Prostate gland (tissue), 2 donors: ENCODE results near the gene NPEPPS. TPM values are rescaled to one million over a fixed set of nuclear protein-coding genes. Genes with fewer than 3 reads are reported as not detected.

Experiments used
- DNase-seq: peaks from one replicate; pipeline ENCODE4 v3.0.0-alpha.2; 2019; ENCODE audit warnings: low spot score
- H3K27ac ChIP-seq, 2 donors: fragments of 200-600 bp; sonication (generic); 2 replicates each; pipeline ENCODE4 v1.5.1; 2017 to 2019
- H3K27me3 ChIP-seq: fragments of 200-600 bp; sonication (generic); replicated peaks from 2 replicates; pipeline ENCODE4 v1.5.1; 2019; ENCODE audit not compliant: insufficient read depth
- H3K36me3 ChIP-seq, 2 donors: fragments of 200-600 bp; sonication (generic); 1 replicate in 1 of 2; 2 replicates in 1 of 2; pipeline versions ENCODE4 v1.5.1 to v1.8.1; 2017 to 2019
- H3K4me1 ChIP-seq: fragments of 200-600 bp; sonication (generic); replicated peaks from 2 replicates; pipeline ENCODE4 v1.5.1; 2019
- H3K4me3 ChIP-seq, 2 donors: fragments of 200-600 bp; sonication (generic); 2 replicates each; pipeline ENCODE4 v1.5.1; 2017 to 2019
- H3K9me3 ChIP-seq: fragments of 200-600 bp; sonication (generic); 2 replicates; pipeline ENCODE4 v1.5.1; 2017
- POLR2A ChIP-seq: fragments of 450-650 bp; IDR thresholded peaks from one replicate; pipeline ENCODE4 v1.6.1; 2016; ENCODE audit warnings: antibody characterized with exemption, mild to moderate bottlenecking
- POLR2AphosphoS5 ChIP-seq: sonication (generic); formaldehyde crosslinking; IDR thresholded peaks from one replicate; pipeline ENCODE4 v1.6.1; 2017; ENCODE audit warnings: antibody characterized with exemption
- WGBS: methylation state at CpG from one replicate; pipeline ENCODE4 v1.1.5; 2018; 5-methylcytosine and 5-hydroxymethylcytosine counted together
- intact Hi-C: fragments of 100-400 bp; cut with DNase I; formaldehyde crosslinking; loops from one replicate; pipeline ENCODE4 v1.14.2; 2022
- total RNA-seq, 2 donors: library from RNA; depleted of rRNA; stranded (reverse); fragments of >200 nt; gene quantifications; one replicate each; pipeline ENCODE4 v1.1.0, GENCODE V29; 2016
- TF ChIP-seq, protein P1 (sequence below), 4 experiments: fragments of 200-600 bp in 2 of 4; fragments of 450-650 bp in 2 of 4; sonication (generic) in 2 of 4; IDR thresholded peaks; 1 replicate in 3 of 4; 2 replicates in 1 of 4; pipeline ENCODE4 v1.5.1; 2016 to 2019; ENCODE audit warnings: antibody characterized with exemption in 4 of 4, mild to moderate bottlenecking in 2 of 4, moderate library complexity in 2 of 4

The NPEPPS gene
- total RNA-seq, 2 donors from 2014 or later: 67.1 to 70.4 TPM

DNA sequence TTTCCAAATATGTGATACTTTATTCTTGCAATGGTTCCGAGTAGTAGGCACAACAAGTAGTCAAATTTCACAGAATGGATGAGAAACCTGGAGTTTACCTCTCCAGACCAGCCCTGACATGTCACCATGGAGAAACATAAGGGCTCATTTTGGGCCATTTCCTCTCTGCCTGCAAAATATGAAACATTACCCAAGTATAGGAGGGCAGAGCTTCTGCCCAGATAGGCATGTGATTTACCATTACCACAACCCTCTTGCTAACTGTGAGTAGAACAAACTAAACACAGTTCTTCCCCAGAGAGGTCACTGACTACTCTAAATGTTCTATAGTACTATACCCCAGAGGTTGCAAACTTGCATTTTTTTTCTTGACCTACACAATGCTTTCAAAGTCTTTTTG, 103.1 kb downstream of the NPEPPS start:
- WGBS: 82% methylated on average over 1 of the region's 1 CpG
- H3K9me3 ChIP-seq: no peaks in the 10 kb centered on the region
- no peak overlapping the region for H3K27ac ChIP-seq
- no peaks in the 10 kb centered on the region for H3K27me3 ChIP-seq
- intact Hi-C loops: no loop called here
- H3K36me3 ChIP-seq: no peaks in the 10 kb centered on the region
- no peak overlapping the region for H3K4me3 ChIP-seq
- DNase-seq: no peak
- H3K4me1 ChIP-seq: no peaks in the 10 kb centered on the region
- no peak for TF ChIP-seq POLR2AphosphoS5
- TF ChIP-seq, protein P1, sequence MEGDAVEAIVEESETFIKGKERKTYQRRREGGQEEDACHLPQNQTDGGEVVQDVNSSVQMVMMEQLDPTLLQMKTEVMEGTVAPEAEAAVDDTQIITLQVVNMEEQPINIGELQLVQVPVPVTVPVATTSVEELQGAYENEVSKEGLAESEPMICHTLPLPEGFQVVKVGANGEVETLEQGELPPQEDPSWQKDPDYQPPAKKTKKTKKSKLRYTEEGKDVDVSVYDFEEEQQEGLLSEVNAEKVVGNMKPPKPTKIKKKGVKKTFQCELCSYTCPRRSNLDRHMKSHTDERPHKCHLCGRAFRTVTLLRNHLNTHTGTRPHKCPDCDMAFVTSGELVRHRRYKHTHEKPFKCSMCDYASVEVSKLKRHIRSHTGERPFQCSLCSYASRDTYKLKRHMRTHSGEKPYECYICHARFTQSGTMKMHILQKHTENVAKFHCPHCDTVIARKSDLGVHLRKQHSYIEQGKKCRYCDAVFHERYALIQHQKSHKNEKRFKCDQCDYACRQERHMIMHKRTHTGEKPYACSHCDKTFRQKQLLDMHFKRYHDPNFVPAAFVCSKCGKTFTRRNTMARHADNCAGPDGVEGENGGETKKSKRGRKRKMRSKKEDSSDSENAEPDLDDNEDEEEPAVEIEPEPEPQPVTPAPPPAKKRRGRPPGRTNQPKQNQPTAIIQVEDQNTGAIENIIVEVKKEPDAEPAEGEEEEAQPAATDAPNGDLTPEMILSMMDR (IDR thresholded peaks at IDR 0.05): no peak
- TF ChIP-seq POLR2A: no peak

DNA sequence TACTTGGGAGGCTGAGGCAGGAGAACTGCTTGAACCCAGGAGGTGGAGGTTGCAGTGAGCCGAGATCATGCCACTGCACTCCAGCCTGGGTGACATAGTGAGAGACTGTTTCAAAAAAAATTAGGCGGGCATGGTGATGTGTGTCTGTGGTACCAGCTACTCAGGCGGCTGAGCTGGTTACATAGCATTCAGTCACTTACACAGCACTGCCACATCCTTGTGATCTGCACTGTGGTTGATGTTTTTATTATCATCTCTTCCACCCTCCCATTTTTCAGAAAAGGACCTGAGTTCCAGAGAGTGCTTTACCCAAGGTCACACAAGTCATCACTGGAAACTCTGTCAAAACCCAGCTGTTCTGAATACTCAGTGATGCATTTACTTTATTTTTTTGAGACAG, 104.0 kb downstream of the NPEPPS start:
- DNase-seq: no peak
- H3K27ac ChIP-seq: no peak overlapping the region
- H3K4me3 ChIP-seq: no peak overlapping the region
- no peak for TF ChIP-seq POLR2AphosphoS5
- TF ChIP-seq POLR2A: no peak
- TF ChIP-seq, protein P1 (IDR thresholded peaks at IDR 0.05): no peak
- H3K36me3 ChIP-seq: no peaks in the 10 kb centered on the region
- 99% methylated on average over 3 of the region's 3 CpGs for WGBS
- no peaks in the 10 kb centered on the region for H3K27me3 ChIP-seq
- H3K4me1 ChIP-seq: no peaks in the 10 kb centered on the region
- intact Hi-C loops: no loop called here
- H3K9me3 ChIP-seq: no peaks in the 10 kb centered on the region

DNA sequence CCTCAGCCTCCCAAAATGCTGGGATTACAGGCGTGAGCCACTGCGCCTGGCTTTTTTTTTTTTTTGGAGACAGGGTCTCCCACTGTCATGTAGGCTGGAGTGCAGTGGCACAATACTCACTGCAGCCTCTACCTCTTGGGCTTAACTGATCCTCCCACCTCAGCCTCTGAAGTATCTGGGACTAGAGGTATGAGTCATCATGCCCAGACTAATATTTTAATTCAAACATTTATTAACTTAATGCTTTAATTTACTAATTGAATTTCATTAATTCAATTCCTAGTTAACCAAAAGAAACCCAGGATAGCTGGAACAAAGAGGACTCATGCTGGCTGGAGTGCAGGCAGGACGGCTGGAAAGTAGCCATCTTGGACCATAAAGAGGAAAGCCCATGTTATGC, 104.8 kb downstream of the NPEPPS start:
- Histone ChIP-seq H3K9me3 (no peaks in the 10 kb centered on the region), H3K4me3 (no peak overlapping the region), H3K27ac (no peak overlapping the region), H3K36me3 (no peaks in the 10 kb centered on the region), H3K4me1 (no peaks in the 10 kb centered on the region), H3K27me3 (no peaks in the 10 kb centered on the region)
- WGBS: 96% methylated on average over 3 of the region's 3 CpGs
- no peak for DNase-seq
- no peak for TF ChIP-seq POLR2AphosphoS5
- TF ChIP-seq POLR2A: no peak
- TF ChIP-seq, protein P1 (IDR thresholded peaks at IDR 0.05): no peak
- intact Hi-C loops: no loop called here

DNA sequence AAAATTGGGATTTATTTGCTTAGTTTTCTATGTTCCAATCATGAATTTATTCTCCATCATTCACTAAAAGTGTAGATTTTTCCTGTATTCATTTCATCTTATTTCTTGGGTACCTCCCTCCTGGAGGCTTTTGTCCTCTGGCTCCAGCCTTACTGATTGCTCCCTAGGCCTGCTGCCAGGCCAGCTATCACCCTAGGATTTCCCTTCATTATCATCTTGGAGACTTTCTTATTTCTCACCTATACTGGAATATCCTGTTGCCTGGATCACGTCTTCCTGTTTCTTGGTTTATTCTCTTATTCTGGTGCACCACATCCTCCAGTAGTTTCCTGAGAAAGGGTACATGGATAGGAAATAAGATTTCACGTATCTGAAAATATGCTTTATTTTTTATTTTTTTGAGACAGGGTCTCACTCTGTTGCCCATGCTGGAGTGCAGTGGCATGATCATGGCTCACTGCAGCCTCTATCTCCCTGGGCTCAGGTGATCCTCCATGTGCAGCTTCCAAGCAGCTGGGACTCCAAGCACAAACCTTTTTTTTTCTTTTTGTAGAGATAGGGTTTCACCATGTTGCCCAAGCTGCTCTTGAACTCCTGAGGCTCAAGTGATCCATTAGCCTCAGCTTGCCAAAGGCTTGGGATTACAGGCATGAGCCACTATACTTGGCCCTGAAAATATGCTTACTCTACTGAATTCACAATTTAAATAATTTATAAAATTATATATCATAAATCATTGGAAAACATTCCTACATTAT, 105.5 kb downstream of the NPEPPS start:
- no peaks in the 10 kb centered on the region for H3K27me3 ChIP-seq
- intact Hi-C loops: no loop called here
- no peaks in the 10 kb centered on the region for H3K36me3 ChIP-seq
- no peaks in the 10 kb centered on the region for H3K9me3 ChIP-seq
- TF ChIP-seq POLR2AphosphoS5: no peak
- TF ChIP-seq, protein P1 (IDR thresholded peaks at IDR 0.05): no peak
- WGBS: 86% methylated on average over 2 of the region's 2 CpGs
- H3K27ac ChIP-seq: no peak overlapping the region
- H3K4me1 ChIP-seq: no peaks in the 10 kb centered on the region
- no peak overlapping the region for H3K4me3 ChIP-seq
- DNase-seq: no peak

DNA sequence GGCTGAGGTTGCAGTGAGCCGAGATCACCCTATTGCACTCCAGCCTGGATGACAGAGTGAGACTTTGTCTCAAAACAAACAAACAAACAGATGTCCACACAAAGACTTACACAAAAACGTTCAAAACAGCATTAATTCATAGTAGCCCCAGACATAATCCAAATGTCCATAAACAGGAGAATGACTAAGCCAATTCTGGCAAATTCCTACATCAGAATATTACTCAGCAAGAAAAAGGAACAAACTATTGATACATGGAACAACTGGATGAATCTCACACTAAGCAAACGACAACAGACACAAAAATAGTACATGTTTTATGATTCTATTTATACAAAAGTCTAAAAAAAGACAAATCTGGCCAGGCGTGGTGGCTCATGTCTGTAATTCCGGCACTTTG, 108.0 kb downstream of the NPEPPS start:
- no peak for TF ChIP-seq POLR2A
- no peak for TF ChIP-seq POLR2AphosphoS5
- TF ChIP-seq, protein P1 (IDR thresholded peaks at IDR 0.05): no peak
- 80% methylated on average over 5 of the region's 5 CpGs for WGBS
- no peak for DNase-seq

More for the DNA sequence above, 108.0 kb downstream of the NPEPPS start:
- H3K27ac ChIP-seq: no peak overlapping the region
- H3K9me3 ChIP-seq: no peaks in the 10 kb centered on the region
- H3K4me1 ChIP-seq: no peaks in the 10 kb centered on the region
- H3K36me3 ChIP-seq: no peaks in the 10 kb centered on the region
- H3K4me3 ChIP-seq: no peak overlapping the region
- intact Hi-C loops: no loop called here
- no peaks in the 10 kb centered on the region for H3K27me3 ChIP-seq
